GM18517 (cell line): ENCODE results near the gene OR2L3.
"Not testable (repeated sequence)": the region's sequence is repeated elsewhere in the genome, so short reads cannot be mapped to it uniquely, and the experiment has no call there.

Source experiments
- ATAC-seq: cut with Tn5 transposase; IDR thresholded peaks from one replicate; pipeline ENCODE4 v1.9.1; 2021; ENCODE audit warnings: mild to moderate bottlenecking, moderate library complexity; ENCODE audit not compliant: unreplicated experiment

Gene OR2L3, protein sequence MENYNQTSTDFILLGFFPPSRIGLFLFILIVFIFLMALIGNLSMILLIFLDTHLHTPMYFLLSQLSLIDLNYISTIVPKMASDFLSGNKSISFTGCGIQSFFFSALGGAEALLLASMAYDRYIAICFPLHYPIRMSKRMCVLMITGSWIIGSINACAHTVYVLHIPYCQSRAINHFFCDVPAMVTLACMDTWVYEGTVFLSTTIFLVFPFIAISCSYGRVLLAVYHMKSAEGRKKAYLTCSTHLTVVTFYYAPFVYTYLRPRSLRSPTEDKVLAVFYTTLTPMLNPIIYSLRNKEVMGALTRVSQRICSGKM

GRCh38 chr1:248046536-248046935, at the start of gene OR2L3:
TSS of gene OR2L3 (plus strand) at chr1:248046836. CDS start at chr1:248060682, 13,846 bp downstream.
- ATAC-seq: no peak

DNA sequence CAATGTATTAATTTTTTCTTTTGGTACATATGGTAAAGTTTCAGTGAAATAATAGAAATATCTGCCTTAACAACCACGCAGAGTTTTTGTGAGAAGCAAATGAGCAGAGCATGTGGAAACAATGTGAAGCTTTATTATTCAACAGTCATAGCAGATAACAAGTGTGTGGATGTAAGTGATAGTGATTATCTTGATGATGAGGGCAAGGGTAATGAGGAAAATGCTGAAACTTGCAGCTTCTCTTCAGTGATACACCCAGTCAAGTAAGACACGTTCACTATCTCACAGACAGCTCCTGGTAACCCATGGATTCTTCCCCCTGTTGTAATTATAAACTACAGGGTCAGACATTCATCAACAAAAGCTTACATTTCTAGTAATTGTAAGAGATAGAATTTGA, 47.8 kb upstream of the OR2L3 start:
- ATAC-seq: no peak

GRCh38 chr1:248000169-248000568, 46.5 kb upstream of the OR2L3 start:
- no peak for ATAC-seq

DNA sequence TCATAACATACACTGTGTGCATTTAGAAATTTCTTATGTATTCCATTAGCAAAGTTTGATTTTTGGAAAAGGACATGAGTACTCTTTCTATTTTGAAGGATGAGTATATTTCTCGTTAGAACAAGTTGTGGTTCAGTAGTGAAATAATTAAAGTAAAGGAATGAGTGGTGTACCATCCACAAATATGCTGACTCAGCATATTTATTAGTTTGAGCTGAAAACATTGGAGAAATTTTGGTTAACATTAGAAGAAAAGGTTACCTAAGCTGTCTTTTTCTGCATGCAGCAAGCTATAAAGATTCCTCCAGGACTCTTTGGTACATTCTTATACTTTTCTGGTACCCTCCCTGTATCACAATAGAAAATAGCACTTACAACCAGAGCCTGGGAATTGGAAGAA, 38.9 kb upstream of the OR2L3 start:
- no peak for ATAC-seq

- no peak for ATAC-seq
These were observed 37.0 kb upstream of the OR2L3 start for GRCh38 chr1:248009681-248010080.

GRCh38 chr1:248013229-248013710, 33.4 kb upstream of the OR2L3 start, which contains the start of gene OR2L5:
TSS of gene OR2L5 (plus strand) at chr1:248013660. CDS start at chr1:248021948, 8,288 bp downstream.
- ATAC-seq: no peak

- no peak for ATAC-seq
These were observed 30.8 kb upstream of the OR2L3 start for GRCh38 chr1:248015803-248016202.

DNA sequence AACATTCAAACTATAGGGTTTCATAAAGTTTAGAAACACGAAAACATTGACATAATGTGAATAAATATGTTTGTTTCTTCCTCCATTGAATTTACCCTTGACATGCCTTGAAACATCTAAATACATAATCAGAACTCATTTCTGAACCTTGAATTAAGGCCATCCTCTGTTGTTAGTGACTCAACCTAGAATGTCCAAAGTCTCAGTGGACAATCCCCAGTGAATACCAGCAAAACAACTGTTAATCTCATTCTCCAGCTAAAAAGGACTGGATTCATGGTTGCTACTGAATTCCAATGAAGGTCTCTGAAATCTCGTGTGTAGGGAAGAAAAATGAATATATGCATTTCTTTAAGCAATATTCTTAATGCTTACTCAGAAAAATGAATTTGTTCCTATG, 16.9 kb upstream of the OR2L3 start, which contains the start of gene OR2L2:
Gene OR2L2 (plus strand): TSS at position 301 of the 400 bp plus-strand sequence. CDS start 8,198 bp downstream, outside the sequence.
- ATAC-seq: no peak

DNA sequence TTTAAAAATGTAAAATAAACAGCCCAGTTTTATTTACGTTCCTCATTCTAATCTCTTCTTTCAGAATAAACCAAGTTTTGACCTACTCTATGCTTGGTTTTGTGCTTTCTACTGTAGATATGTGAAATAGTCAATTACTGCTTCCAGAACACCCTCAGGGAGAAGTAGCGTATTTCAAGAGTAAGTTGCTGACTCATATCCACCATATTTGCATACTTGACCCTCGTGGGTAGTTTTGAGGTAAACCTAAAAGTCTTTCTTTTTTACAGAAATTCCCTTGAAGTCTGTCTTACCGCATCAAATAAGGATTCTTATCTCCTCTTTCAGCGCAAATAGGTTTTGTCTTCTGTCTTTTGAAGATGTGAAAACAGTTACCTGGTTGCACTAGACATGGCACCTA, 1.4 kb upstream of the OR2L3 start:
- no peak for ATAC-seq

GRCh38 chr1:248047008-248047407, 372 bp downstream of the OR2L3 start:
- ATAC-seq: no peak

- ATAC-seq: no peak
These were observed 8.0 kb downstream of the OR2L3 start for GRCh38 chr1:248054671-248055070.

GRCh38 chr1:248055261-248055660, 8.6 kb downstream of the OR2L3 start:
- no peak for ATAC-seq

GRCh38 chr1:248065071-248065470, 18.4 kb downstream of the OR2L3 start:
- no peak for ATAC-seq

DNA sequence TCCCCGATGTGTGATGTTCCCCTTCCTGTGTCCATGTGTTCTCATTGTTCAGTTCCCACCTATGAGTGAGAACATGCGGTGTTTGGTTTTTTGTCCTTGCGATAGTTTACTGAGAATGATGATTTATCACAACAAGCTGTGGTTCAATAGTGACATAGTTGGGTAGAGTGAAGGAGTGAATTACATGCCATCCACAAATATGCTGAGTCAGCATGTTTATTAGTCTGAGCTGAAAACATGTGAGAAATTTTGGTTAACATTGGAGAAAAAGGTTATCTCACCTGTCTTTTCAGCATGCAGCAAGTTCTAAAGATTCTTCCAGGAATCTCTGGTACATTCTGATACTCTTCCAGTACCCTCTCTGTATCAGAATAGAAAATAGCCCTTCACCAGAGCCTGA, 19.0 kb downstream of the OR2L3 start:
- ATAC-seq: no peak

DNA sequence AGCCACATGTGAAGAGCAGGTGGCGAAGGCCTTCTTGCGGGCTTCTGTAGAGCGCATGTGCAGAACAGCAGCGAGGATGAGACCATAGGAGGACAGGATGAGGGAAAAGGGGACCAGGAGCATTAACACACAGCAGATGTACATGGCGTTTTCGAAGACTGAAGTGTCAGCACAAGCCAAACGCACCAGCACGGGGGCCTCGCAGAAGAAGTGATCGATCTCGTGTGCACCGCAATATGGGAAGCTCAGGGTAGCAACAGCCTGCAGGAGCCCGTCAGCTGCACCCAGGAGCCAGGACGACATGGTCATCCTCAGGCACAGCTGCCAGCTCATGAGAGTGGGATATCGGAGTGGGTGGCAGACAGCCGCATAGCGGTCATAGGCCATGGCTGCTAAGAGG, 37.2 kb downstream of the OR2L3 start:
- not testable (repeated sequence) for ATAC-seq

GRCh38 chr1:248094884-248095283, 48.2 kb downstream of the OR2L3 start, which contains the start of gene OR2L13:
TSS of gene OR2L13 (plus strand) at chr1:248095184. CDS start at chr1:248099376, 4,192 bp downstream.
- no peak for ATAC-seq

DNA sequence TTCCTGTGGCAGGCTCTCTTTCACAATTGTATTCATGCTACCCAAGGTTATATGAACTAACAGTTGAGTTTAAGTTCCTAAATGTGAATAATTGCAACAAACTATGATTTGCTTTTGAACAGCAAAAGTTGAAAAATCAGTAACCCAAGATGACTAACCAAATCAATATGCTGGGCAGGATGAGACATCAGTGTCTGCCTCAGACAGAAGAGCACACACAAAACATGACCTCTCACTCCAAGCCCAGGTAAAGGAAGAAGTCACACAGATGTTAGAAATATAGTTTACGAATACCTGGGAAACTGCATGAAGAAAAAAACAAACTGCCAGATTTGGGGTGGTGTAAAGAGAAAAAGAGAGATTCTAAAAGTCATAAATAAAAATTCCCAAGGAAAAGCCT, 51.9 kb downstream of the OR2L3 start:
- ATAC-seq: no peak

- ATAC-seq: no peak
These were observed 56.2 kb downstream of the OR2L3 start for GRCh38 chr1:248102847-248103246.

- ATAC-seq: no peak
These were observed 64.5 kb downstream of the OR2L3 start for GRCh38 chr1:248111157-248111556.
